ENCODE data around the gene GPS1.

GPS1 gene

DNA sequence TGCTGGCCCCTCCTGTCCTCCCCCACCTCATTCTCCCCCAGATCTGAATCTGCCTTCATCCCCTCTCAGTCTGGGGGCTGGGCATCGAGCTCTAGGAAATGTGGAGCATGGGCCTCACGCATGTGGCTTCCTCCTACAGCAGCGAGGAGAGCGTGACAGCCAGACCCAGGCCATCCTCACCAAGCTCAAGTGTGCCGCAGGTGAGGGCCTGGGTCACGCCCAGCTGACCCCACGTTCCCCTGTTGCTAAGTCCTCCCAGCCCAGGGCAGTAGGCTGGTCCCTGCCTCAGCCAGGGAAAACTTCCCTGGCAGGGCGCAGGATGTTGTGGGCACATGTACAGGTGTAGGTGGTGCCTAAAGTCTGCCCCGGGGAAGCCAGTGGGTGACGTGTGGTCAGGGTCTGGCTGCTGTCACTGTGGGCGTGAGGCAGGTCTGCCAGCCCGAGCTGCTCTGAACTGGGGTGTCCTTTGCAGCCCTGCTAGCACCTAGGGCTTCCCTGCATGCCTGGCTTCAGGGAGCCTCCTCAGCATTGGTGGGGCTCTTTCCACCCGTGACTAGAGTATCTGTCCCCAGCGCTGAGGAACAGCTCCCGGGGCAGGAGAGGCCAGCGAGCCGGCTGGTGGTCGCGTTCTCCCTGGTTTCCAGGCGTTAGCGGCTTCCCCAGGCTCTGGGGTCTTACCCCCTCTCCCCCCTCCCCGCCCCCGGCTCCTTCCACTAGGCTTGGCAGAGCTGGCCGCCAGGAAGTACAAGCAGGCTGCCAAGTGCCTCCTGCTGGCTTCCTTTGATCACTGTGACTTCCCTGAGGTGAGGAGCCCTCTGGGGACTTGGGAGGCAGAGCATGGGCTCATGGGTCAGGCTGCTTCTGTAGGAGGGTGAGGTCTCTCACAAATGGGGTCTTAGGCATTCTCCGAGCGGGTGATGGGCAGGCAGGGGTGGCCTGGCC, 3.6 kb downstream of the GPS1 start:
- TF ChIP-seq, protein P1, sequence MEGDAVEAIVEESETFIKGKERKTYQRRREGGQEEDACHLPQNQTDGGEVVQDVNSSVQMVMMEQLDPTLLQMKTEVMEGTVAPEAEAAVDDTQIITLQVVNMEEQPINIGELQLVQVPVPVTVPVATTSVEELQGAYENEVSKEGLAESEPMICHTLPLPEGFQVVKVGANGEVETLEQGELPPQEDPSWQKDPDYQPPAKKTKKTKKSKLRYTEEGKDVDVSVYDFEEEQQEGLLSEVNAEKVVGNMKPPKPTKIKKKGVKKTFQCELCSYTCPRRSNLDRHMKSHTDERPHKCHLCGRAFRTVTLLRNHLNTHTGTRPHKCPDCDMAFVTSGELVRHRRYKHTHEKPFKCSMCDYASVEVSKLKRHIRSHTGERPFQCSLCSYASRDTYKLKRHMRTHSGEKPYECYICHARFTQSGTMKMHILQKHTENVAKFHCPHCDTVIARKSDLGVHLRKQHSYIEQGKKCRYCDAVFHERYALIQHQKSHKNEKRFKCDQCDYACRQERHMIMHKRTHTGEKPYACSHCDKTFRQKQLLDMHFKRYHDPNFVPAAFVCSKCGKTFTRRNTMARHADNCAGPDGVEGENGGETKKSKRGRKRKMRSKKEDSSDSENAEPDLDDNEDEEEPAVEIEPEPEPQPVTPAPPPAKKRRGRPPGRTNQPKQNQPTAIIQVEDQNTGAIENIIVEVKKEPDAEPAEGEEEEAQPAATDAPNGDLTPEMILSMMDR (IDR thresholded peaks at IDR 0.05; ENCODE audit: insufficient read depth, low read length, poor library complexity, severe bottlenecking) = no peak
- peak; percentile 15 for DNase-seq (ENCODE audit: extremely low read depth, insufficient read length)
- no peak overlapping the region for H3K4me3 ChIP-seq (replicated peaks; ENCODE audit: low read depth, low read length)
- H3K27me3 ChIP-seq (replicated peaks; ENCODE audit: control insufficient read depth, insufficient read depth, low read length) = no peaks in the 10 kb centered on the region
- H3K36me3 ChIP-seq (ENCODE audit: control insufficient read depth, insufficient read depth, low read length) = peaks cover 34% of the 10 kb centered on the region

DNA sequence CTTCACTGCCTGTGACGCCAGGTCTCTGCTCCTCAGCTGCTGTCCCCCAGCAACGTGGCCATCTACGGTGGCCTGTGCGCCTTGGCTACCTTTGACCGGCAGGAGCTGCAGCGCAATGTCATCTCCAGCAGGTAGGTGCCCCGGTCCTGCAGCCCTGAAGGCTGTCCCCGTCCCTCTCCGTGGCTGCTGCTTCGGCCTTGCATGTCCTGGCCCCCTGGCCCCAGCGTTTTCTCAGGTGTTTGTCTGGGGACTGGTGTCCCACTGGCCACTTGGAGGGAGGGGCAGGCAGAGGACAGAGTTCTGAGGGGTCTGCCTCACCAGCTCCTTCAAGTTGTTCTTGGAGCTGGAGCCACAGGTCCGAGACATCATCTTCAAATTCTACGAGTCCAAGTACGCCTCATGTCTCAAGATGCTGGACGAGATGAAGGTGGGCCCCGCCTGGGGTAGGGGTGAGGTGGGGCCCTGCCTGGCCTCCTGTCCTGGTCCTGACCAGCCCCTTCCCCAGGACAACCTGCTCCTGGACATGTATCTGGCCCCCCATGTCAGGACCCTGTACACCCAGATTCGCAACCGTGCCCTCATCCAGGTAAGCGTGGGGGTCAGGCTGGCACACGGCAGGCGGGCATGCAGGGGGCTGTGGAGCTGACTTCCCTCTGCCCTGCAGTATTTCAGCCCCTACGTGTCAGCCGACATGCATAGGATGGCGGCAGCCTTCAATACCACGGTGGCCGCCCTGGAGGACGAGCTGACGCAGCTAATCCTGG, 4.4 kb downstream of the GPS1 start:
- Histone ChIP-seq H3K36me3 (ENCODE audit: control insufficient read depth, insufficient read depth, low read length) (peaks cover 42% of the 10 kb centered on the region), H3K27me3 (replicated peaks; ENCODE audit: control insufficient read depth, insufficient read depth, low read length) (no peaks in the 10 kb centered on the region), H3K4me3 (replicated peaks; ENCODE audit: low read depth, low read length) (no peak overlapping the region)
- peak; percentile 18 for DNase-seq (ENCODE audit: extremely low read depth, insufficient read length)
- TF ChIP-seq, protein P1 (IDR thresholded peaks at IDR 0.05; ENCODE audit: insufficient read depth, low read length, poor library complexity, severe bottlenecking) = no peak

DNA sequence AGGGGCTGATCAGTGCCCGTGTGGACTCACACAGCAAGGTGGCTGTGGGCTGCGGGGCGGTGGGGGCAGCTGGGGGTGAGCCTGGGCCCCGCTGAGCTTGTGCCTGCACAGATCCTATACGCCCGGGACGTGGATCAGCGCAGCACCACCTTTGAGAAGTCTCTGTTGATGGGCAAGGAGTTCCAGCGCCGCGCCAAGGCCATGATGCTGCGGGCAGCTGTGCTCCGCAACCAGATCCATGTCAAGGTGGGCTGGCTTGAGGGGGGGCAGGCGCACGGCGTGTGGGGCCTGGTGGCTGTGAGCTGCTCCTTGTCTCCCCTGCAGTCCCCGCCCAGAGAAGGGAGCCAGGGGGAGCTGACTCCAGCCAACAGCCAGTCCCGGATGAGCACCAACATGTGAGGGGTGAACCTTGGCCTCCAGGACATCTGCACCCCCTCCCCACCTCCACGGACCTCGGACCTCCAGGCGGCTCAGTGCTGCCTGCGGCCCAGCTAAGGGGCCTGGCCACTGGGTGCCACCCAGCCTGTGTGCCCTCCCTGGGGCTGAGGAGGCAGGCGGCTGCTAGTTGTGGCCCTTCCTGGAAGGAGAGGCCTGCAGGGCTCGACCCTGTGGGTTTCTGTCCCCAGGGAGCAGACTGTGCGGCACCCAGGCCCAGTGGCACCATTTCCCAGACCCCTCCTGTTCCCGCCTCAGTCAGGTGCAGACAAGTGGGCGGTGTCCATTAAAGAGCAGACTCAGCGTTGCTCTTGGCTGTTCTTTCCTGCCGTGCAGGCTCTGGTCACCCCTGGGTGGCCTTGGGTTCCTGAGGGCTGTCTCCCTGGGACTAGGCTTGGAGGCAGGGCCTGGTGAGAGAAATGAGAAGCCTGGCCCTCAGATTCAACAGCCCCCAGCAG, 5.3 kb downstream of the GPS1 start:
- Histone ChIP-seq H3K36me3 (ENCODE audit: control insufficient read depth, insufficient read depth, low read length) (peaks cover 46% of the 10 kb centered on the region), H3K27me3 (replicated peaks; ENCODE audit: control insufficient read depth, insufficient read depth, low read length) (no peaks in the 10 kb centered on the region), H3K4me3 (replicated peaks; ENCODE audit: low read depth, low read length) (no peak overlapping the region)
- DNase-seq (ENCODE audit: extremely low read depth, insufficient read length) = peak; percentile 20
- TF ChIP-seq, protein P1 (IDR thresholded peaks at IDR 0.05; ENCODE audit: insufficient read depth, low read length, poor library complexity, severe bottlenecking) = no peak

DNA sequence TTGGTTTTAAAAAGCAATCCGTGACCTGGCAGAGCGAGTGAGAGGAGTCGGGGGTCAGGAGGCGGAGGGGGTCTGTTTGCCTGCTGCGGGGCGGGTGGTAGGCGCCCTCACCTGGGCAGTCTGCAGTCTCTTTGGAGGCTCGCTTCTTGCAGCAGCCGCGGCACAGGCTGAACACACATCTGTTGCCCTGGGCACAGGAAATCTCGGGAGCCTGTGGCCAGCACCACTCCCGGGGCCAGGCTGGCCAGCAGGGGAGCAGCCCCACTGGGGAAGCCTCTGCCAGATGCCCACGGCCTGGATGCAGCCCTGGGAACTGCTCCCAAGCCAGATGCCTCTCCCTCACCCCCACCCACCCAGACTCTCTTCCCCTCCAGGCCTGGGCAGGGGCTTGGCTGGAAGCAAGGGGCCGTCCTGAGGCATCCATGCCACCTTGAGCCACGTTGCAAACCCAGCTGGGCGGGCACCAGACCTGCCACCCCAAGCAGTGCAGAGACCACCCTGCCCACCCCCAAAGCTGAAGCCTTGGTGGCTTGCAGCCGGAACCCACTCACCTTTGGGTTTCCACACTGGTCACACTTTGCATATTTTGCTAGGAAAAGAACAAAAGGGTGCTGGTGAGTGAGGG, 6.6 kb downstream of the GPS1 start:
- H3K36me3 ChIP-seq (ENCODE audit: control insufficient read depth, insufficient read depth, low read length) = peaks cover 55% of the 10 kb centered on the region
- no peaks in the 10 kb centered on the region for H3K27me3 ChIP-seq (replicated peaks; ENCODE audit: control insufficient read depth, insufficient read depth, low read length)
- peak; percentile 12 for DNase-seq (ENCODE audit: extremely low read depth, insufficient read length)
- no peak overlapping the region for H3K4me3 ChIP-seq (replicated peaks; ENCODE audit: low read depth, low read length)
- TF ChIP-seq, protein P1 (IDR thresholded peaks at IDR 0.05; ENCODE audit: insufficient read depth, low read length, poor library complexity, severe bottlenecking) = no peak

DNA sequence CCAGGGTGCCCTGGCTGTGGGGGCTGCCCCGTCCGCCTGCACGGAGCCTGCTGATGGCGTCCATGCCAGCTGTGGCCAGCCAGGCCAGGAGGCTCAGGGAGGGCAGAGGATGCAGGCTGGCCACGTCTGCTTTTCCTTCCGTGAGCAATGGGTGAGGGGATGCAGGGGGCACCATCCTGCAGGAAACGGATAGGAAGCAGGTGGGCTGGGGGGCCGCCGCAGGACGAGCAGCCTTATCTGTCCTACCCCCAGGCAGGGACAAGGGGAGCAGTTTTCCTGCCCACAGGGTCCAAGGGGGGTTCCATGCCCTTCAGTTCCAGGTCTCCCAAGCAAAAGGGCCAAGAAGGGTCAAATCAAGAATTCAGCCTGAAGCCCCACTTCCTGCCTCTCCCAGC, 7.2 kb downstream of the GPS1 start:
- peak; percentile 8 for DNase-seq (ENCODE audit: extremely low read depth, insufficient read length)
- peaks cover 56% of the 10 kb centered on the region for H3K36me3 ChIP-seq (ENCODE audit: control insufficient read depth, insufficient read depth, low read length)

More for the DNA sequence above, 7.2 kb downstream of the GPS1 start:
- Histone ChIP-seq H3K27me3 (replicated peaks; ENCODE audit: control insufficient read depth, insufficient read depth, low read length) (no peaks in the 10 kb centered on the region), H3K4me3 (replicated peaks; ENCODE audit: low read depth, low read length) (no peak overlapping the region)
- TF ChIP-seq, protein P1 (IDR thresholded peaks at IDR 0.05; ENCODE audit: insufficient read depth, low read length, poor library complexity, severe bottlenecking) = no peak
